IMR-90 (cell line): Measurements from ENCODE around the gene STAT1. TPM values are rescaled to one million over a fixed set of nuclear protein-coding genes. Genes with fewer than 3 reads are reported as not detected.
A peak's percentile ranks its signal among the peaks of the same experiment; 100 is the strongest.

Experiments used
- ATAC-seq: fragments of 200-7000 bp; cut with Tn5 transposase; 2 replicates; pipeline ENCODE4 v1.9.1; 2020; ENCODE audit warnings: low read depth, mild to moderate bottlenecking, moderate library complexity
- BruUV-seq: library from RNA; stranded (reverse); fragments of 400-500 nt; replicated peaks from 2 replicates; lab custom pipeline; 2021; lab: Mats Ljungman, UMichigan
- CTCF ChIA-PET: fragments of 300-600 bp; formaldehyde crosslinking; extraction: SDS; loops from one replicate; lab custom pipeline; 2021; ENCODE audit warnings: antibody characterized with exemption; lab: Yijun Ruan, JAX
- POLR2A ChIA-PET: fragments of 300-600 bp; sonication (Branson Sonifier 250); formaldehyde crosslinking; loops from one replicate; lab custom pipeline; 2022; ENCODE audit warnings: antibody characterized with exemption; ENCODE audit not compliant: unreplicated experiment; lab: Charles Lee
- DNase-seq: peaks from one replicate; pipeline ENCODE4 v3.0.0; 2013
- H2AFZ ChIP-seq: replicated peaks from 2 replicates; pipeline ENCODE3; 2013; ENCODE audit warnings: low read length, mild to moderate bottlenecking; ENCODE audit not compliant: poor library complexity
- H2AK5ac ChIP-seq: 2 replicates; pipeline ENCODE4 v1.6.1; 2013; ENCODE audit warnings: low read depth, low read length, inconsistent platforms
- H2AK9ac ChIP-seq: replicated peaks from 2 replicates; pipeline ENCODE3; 2013; ENCODE audit warnings: mild to moderate bottlenecking, low read depth, low read length, moderate library complexity; ENCODE audit not compliant: poor library complexity
- H2BK120ac ChIP-seq: 2 replicates; pipeline ENCODE4 v1.6.1; 2013; ENCODE audit warnings: low read depth, low read length, inconsistent platforms
- H2BK15ac ChIP-seq: 3 replicates; pipeline ENCODE4 v1.6.1; 2013; ENCODE audit warnings: low read depth, low read length, inconsistent platforms
- H2BK20ac ChIP-seq: 2 replicates; pipeline ENCODE4 v1.6.1; 2013; ENCODE audit warnings: low read depth, mild to moderate bottlenecking, inconsistent platforms, low read length, moderate library complexity
- H2BK5ac ChIP-seq: 2 replicates; pipeline ENCODE4 v1.6.1; 2013; ENCODE audit warnings: mild to moderate bottlenecking, low read depth, low read length, inconsistent platforms; ENCODE audit not compliant: poor library complexity, severe bottlenecking
- H3K14ac ChIP-seq: replicated peaks from 2 replicates; pipeline ENCODE4 v1.6.1; 2013; ENCODE audit warnings: low read depth, low read length, inconsistent platforms
- H3K18ac ChIP-seq: 2 replicates; pipeline ENCODE4 v1.6.1; 2013; ENCODE audit warnings: low read depth, low read length, control low read depth
- H3K23ac ChIP-seq: 2 replicates; pipeline ENCODE4 v1.6.1; 2013; ENCODE audit warnings: low read depth, low read length, inconsistent platforms
- H3K27ac ChIP-seq: 2 replicates; pipeline ENCODE4 v1.5.1; 2013; ENCODE audit warnings: mild to moderate bottlenecking, control low read depth, low read length; ENCODE audit not compliant: insufficient read depth
- H3K27me3 ChIP-seq: 2 replicates; pipeline ENCODE4 v1.6.1; 2013; ENCODE audit warnings: low read length; ENCODE audit not compliant: control insufficient read depth, insufficient read depth
- H3K36me3 ChIP-seq: 2 replicates; pipeline ENCODE4 v1.6.1; 2013; ENCODE audit warnings: low read length, mixed read lengths; ENCODE audit not compliant: control insufficient read depth, insufficient read depth
- H3K4ac ChIP-seq: 2 replicates; pipeline ENCODE4 v1.6.1; 2013; ENCODE audit warnings: low read depth, low read length, inconsistent platforms
- H3K4me1 ChIP-seq: 2 replicates; pipeline ENCODE4 v1.6.1; 2013; ENCODE audit warnings: low read length, mixed read lengths; ENCODE audit not compliant: control insufficient read depth, insufficient read depth
- H3K4me2 ChIP-seq: 2 replicates; pipeline ENCODE4 v1.6.1; 2013; ENCODE audit warnings: low read depth, mild to moderate bottlenecking, control low read depth, low read length, moderate library complexity
- H3K4me3 ChIP-seq: 2 replicates; pipeline ENCODE4 v1.5.1; 2013; ENCODE audit warnings: low read depth, mild to moderate bottlenecking, control low read depth, low read length, moderate library complexity; ENCODE audit not compliant: insufficient read depth
- H3K56ac ChIP-seq: 2 replicates; pipeline ENCODE4 v1.6.1; 2013; ENCODE audit warnings: low read length, inconsistent platforms; ENCODE audit not compliant: insufficient read depth; ENCODE audit errors: extremely low read depth
- H3K79me1 ChIP-seq, 2 experiments: 2 replicates each; pipeline ENCODE4 v1.6.1; 2013; ENCODE audit warnings: low read length in 2 of 2, inconsistent platforms in 1 of 2, low read depth in 1 of 2
- H3K9ac ChIP-seq: 2 replicates; pipeline ENCODE4 v1.6.1; 2013; ENCODE audit warnings: low read depth, low read length, control low read depth
- H3K9me1 ChIP-seq: 2 replicates; pipeline ENCODE4 v1.6.1; 2013; ENCODE audit warnings: low read length, inconsistent platforms; ENCODE audit not compliant: insufficient read depth
- H3K9me3 ChIP-seq: 2 replicates; pipeline ENCODE4 v1.6.1; 2013; ENCODE audit warnings: low read length; ENCODE audit not compliant: control insufficient read depth, insufficient read depth
- H4K20me1 ChIP-seq: 2 replicates; pipeline ENCODE4 v1.6.1; 2013; ENCODE audit warnings: low read length, inconsistent platforms; ENCODE audit not compliant: insufficient read depth
- H4K5ac ChIP-seq: 2 replicates; pipeline ENCODE4 v1.6.1; 2013; ENCODE audit warnings: mild to moderate bottlenecking, low read depth, low read length, control low read depth
- H4K8ac ChIP-seq, 2 experiments: 2 replicates each; pipeline ENCODE4 v1.6.1; 2013; ENCODE audit warnings: low read depth in 2 of 2, low read length in 2 of 2, control low read depth in 1 of 2, inconsistent platforms in 1 of 2
- H4K91ac ChIP-seq: 2 replicates; pipeline ENCODE4 v1.6.1; 2013; ENCODE audit warnings: low read depth, low read length, inconsistent platforms; ENCODE audit not compliant: insufficient read depth
- CHD1 ChIP-seq: IDR thresholded peaks from 2 replicates; pipeline ENCODE4 v1.6.1; 2012; ENCODE audit warnings: low read depth, low read length, improper control_type of control experiment
- CTCF ChIP-seq: conservative IDR thresholded peaks from 2 replicates; pipeline ENCODE4 v1.5.1; 2012; ENCODE audit warnings: mild to moderate bottlenecking, low read depth, low read length, improper control_type of control experiment
- ELK1 ChIP-seq: fragments of 150-350 bp; IDR thresholded peaks from 2 replicates; pipeline ENCODE4 v1.6.1; 2016; ENCODE audit warnings: low read depth, mild to moderate bottlenecking, low read length, moderate library complexity, borderline replicate concordance
- MAFK ChIP-seq: IDR thresholded peaks from 2 replicates; pipeline ENCODE4 v1.6.1; 2012; ENCODE audit warnings: low read depth, low read length, improper control_type of control experiment
- MAZ ChIP-seq: IDR thresholded peaks from 2 replicates; pipeline ENCODE4 v1.6.1; 2012; ENCODE audit warnings: low read depth, mild to moderate bottlenecking, low read length, improper control_type of control experiment, moderate library complexity, borderline replicate concordance
- RAD21 ChIP-seq: IDR thresholded peaks from 2 replicates; pipeline ENCODE4 v1.6.1; 2012; ENCODE audit warnings: low read length, improper control_type of control experiment
- SMC3 ChIP-seq: fragments of 150-350 bp; IDR thresholded peaks from 2 replicates; pipeline ENCODE4 v1.6.1; 2016; ENCODE audit warnings: low read depth, mild to moderate bottlenecking, antibody characterized with exemption, low read length, moderate library complexity
- WGBS, 2 experiments: methylation state at CpG; one replicate each; pipeline versions ENCODE4 v1.1.5 to v1.1.7; 2013; ENCODE audit warnings: missing lambda C conversion rate in 2 of 2; ENCODE audit not compliant: insufficient read length in 1 of 2; ENCODE audit errors: extremely low coverage in 2 of 2; 5-methylcytosine and 5-hydroxymethylcytosine counted together
- dilution Hi-C: fragments of 300-500 bp; cut with HindIII; formaldehyde crosslinking; loops from one replicate; pipeline ENCODE4 v1.14.3; 2018; ENCODE audit warnings: low sequenced_read_pairs; ENCODE audit not compliant: unreplicated experiment
- in situ Hi-C: fragments of 300-500 bp; cut with MboI; formaldehyde crosslinking; loops from 3 replicates; pipeline ENCODE4 v1.14.3; 2019; ENCODE audit warnings: low sequenced_read_pairs, inconsistent platforms, mixed read lengths
- intact Hi-C: fragments of 100-400 bp; cut with micrococcal nuclease; formaldehyde crosslinking; loops from 2 replicates; pipeline ENCODE4 v1.10.0; 2022
- polyA plus RNA-seq, 3 experiments: library from polyadenylated mRNA; depleted of rRNA; stranded (reverse); fragments of >200 nt; gene quantifications; 2 replicates each; pipeline ENCODE4 v1.2.3, GENCODE V29; 2012; ENCODE audit warnings: low replicate concordance in 1 of 3
- total RNA-seq: library from RNA; depleted of rRNA; stranded (reverse); fragments of >200 nt; gene quantifications from 2 replicates; pipeline ENCODE4 v1.2.3, GENCODE V29; 2012

STAT1 gene
- total and polyA plus RNA-seq, 2 of the 4 experiments (the other 2 are of a cell fraction), result 43.2 to 67.9 TPM

- dilution Hi-C loops, result no loop called here
- Histone ChIP-seq H3K9me3 (no peaks in the 10 kb centered on the region), H4K91ac (no peak overlapping the region), H2BK120ac (peak overlapping the region; percentile 44; the same call in 1 of the 2 replicates), H3K14ac (0 out of 2 replicates have a peak overlapping the region, but pooled peaks have one; percentile 48), H3K4me2 (peak overlapping the region; percentile 52; the same call in 1 of the 2 replicates), H4K5ac (no peak overlapping the region), H3K4me1 (peaks cover 6% of the 10 kb centered on the region), H3K4ac (peak overlapping the region; percentile 36; the same call in 1 of the 2 replicates), H3K4me3 (no peak overlapping the region), H3K18ac (no peak overlapping the region), H2BK20ac (peak overlapping the region; percentile 69), H4K20me1 (no peaks in the 10 kb centered on the region), H2AK9ac (peak overlapping the region; percentile 47), H3K27ac (no peak overlapping the region), H2BK15ac (peak overlapping the region; percentile 47; the same call in 1 of the 3 replicates), H2AFZ (peak overlapping the region; percentile 82), H3K9me1 (0 out of 2 replicates have a peak, but pooled peaks cover 3% of the 10 kb centered on the region), H4K8ac (no peak overlapping the region; a peak in 1 of 4 replicates), H3K23ac (no peak overlapping the region), H2BK5ac (no peak overlapping the region), H3K36me3 (no peaks in the 10 kb centered on the region), H2AK5ac (peak overlapping the region; percentile 70; the same call in 1 of the 2 replicates), H3K56ac (no peak overlapping the region), H3K9ac (no peak overlapping the region), H3K79me1 (no peaks in the 10 kb centered on the region), H3K27me3 (no peaks in the 10 kb centered on the region)
- in situ Hi-C loops, result no loop called here
- TF ChIP-seq ELK1 (no peak), RAD21 (peak; percentile 55), CTCF (peak; percentile 61), CHD1 (no peak), MAFK (no peak), SMC3 (peak; percentile 62), MAZ (0 out of 2 replicates have a peak, but pooled peaks have one; percentile 21)
- intact Hi-C loops, result no loop called here
- POLR2A ChIA-PET, result no interaction called here
- ATAC-seq (peak; percentile 56; the same call in 1 of the 2 replicates), DNase-seq (peak; percentile 49)
- 88% methylated on average over 1 of the region's 8 CpGs; no CpG with 5 or more reads in 1 of the 2 experiments for WGBS, 2 experiments
- no TSS peak for BruUV-seq
- CTCF ChIA-PET, result no interaction called here
Observed at GRCh38 chr2:191030521-191031154, 16.7 kb upstream of the STAT1 start.
